ENCODE data around the gene MLEC.

DNA sequence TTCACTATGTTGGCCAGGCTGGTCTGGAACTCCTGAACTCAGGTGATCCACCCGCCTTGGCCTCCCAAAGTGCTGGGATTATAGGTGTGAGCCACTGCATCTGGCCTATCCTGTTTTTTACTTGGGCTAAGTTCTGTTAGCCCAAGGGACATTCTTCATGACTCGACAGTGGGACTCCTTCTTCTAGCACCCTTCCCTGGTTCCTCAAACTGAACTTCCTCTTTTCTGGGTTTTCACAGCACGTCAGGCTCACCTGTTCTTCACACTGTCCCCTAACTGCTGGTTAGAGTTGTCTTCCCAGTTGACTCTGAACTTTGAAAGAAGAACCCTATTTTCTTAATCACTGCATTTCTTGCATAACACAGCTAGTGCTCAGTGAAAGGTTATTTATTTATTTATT lies 24.1 kb upstream of the MLEC start:
- TF ChIP-seq, protein P1, sequence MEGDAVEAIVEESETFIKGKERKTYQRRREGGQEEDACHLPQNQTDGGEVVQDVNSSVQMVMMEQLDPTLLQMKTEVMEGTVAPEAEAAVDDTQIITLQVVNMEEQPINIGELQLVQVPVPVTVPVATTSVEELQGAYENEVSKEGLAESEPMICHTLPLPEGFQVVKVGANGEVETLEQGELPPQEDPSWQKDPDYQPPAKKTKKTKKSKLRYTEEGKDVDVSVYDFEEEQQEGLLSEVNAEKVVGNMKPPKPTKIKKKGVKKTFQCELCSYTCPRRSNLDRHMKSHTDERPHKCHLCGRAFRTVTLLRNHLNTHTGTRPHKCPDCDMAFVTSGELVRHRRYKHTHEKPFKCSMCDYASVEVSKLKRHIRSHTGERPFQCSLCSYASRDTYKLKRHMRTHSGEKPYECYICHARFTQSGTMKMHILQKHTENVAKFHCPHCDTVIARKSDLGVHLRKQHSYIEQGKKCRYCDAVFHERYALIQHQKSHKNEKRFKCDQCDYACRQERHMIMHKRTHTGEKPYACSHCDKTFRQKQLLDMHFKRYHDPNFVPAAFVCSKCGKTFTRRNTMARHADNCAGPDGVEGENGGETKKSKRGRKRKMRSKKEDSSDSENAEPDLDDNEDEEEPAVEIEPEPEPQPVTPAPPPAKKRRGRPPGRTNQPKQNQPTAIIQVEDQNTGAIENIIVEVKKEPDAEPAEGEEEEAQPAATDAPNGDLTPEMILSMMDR (IDR thresholded peaks at IDR 0.05; ENCODE audit: low read length), result no peak
- TF ChIP-seq EZH2 (optimal IDR thresholded peaks at IDR 0.05; ENCODE audit: low read depth, low read length), result no peak
